Measurements from ENCODE around the gene CPA5. TPM values are rescaled to one million over a fixed set of nuclear protein-coding genes. Genes with fewer than 3 reads are reported as not detected.

Gene CPA5
- total RNA-seq, 2 donors from 2014 or later: not detected

DNA sequence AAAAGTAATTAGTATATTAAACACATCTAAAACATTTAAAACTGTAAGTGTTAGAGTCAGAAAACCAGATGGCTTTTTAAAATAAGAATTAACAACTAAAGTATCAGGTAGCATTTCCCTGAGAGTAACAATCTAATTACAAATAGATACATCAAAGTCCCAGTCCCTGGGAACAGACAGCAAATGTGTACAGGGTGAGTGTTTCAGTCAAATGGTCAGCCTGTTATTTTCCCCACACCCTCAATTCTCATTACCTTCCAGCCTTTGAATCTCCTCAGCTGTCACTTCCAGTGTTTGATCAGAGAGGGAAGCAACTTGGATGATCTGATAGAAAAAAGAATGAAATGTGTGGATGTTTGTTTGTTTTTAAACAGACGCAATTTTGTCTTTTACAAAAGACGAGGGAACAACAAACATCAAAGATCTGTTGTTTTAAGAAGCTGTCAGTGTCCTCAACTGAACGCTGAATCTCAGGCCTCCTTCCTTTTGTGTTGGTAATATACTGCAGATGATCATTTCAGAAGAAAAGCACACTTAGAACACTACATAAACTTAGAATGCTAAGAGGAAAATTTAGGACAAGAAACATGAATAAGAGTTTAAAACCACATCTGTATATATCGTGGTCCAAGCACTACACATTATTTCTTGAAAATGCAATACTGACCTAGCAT, 66.4 kb downstream of the CPA5 start:
- Mint-ChIP-seq H3K9me3 (no peaks in the 10 kb centered on the region), H3K27me3 (ENCODE audit: insufficient read depth) (no peaks in the 10 kb centered on the region), H3K36me3 (ENCODE audit: low read depth) (peaks cover 4% of the 10 kb centered on the region), H3K27ac (no peak overlapping the region), H3K4me1 (no peaks in the 10 kb centered on the region), H3K4me3 (no peak overlapping the region)
- Histone ChIP-seq H3K9ac (ENCODE audit: extremely low read depth, low read length, poor library complexity, severe bottlenecking) (no peak overlapping the region), H3K27me3 (ENCODE audit: control insufficient read depth, insufficient read depth, low read length, poor library complexity, severe bottlenecking) (no peaks in the 10 kb centered on the region), H3K9me3 (ENCODE audit: control insufficient read depth, low read length) (no peaks in the 10 kb centered on the region), H3K4me1 (ENCODE audit: control insufficient read depth, insufficient read depth, low read length) (no peaks in the 10 kb centered on the region), H3K27ac (ENCODE audit: low read depth, low read length) (no peak overlapping the region), H3K36me3 (ENCODE audit: control insufficient read depth, insufficient read depth, low read length) (no peaks in the 10 kb centered on the region), H3K4me3 (ENCODE audit: low read length) (no peak overlapping the region)
- TF ChIP-seq, protein P1, sequence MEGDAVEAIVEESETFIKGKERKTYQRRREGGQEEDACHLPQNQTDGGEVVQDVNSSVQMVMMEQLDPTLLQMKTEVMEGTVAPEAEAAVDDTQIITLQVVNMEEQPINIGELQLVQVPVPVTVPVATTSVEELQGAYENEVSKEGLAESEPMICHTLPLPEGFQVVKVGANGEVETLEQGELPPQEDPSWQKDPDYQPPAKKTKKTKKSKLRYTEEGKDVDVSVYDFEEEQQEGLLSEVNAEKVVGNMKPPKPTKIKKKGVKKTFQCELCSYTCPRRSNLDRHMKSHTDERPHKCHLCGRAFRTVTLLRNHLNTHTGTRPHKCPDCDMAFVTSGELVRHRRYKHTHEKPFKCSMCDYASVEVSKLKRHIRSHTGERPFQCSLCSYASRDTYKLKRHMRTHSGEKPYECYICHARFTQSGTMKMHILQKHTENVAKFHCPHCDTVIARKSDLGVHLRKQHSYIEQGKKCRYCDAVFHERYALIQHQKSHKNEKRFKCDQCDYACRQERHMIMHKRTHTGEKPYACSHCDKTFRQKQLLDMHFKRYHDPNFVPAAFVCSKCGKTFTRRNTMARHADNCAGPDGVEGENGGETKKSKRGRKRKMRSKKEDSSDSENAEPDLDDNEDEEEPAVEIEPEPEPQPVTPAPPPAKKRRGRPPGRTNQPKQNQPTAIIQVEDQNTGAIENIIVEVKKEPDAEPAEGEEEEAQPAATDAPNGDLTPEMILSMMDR (conservative IDR thresholded peaks at IDR 0.05): no peak
- WGBS, 2 experiments (ENCODE audit: insufficient coverage in 1 of 2, insufficient read length in 1 of 2): 80 to 88% methylated on average over 2 to 4 of the region's 4 CpGs
- no peak for DNase-seq

DNA sequence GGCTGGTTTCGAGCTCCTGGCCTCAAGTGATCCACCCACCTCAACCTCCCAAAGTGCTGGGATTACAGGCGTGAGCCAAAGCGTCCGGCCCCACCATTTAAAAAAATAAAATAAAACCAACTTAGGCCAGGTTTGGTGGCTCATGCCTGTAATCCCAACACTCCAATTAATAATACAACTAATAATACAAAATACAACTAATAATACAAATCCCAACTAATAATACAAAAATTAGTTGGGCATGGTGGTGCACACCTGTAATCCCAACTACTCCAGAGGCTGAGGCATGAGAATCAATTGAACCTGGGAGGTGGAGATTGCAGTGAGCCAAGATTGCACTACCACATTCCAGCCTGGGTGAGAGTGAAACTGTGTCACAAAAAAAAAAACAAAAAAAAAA, 68.6 kb downstream of the CPA5 start:
- Histone ChIP-seq H3K4me1 (ENCODE audit: control insufficient read depth, insufficient read depth, low read length) (no peaks in the 10 kb centered on the region), H3K27ac (ENCODE audit: low read depth, low read length) (no peak overlapping the region), H3K9ac (ENCODE audit: extremely low read depth, low read length, poor library complexity, severe bottlenecking) (no peak overlapping the region), H3K27me3 (ENCODE audit: control insufficient read depth, insufficient read depth, low read length, poor library complexity, severe bottlenecking) (no peaks in the 10 kb centered on the region), H3K4me3 (ENCODE audit: low read length) (no peak overlapping the region), H3K36me3 (ENCODE audit: control insufficient read depth, insufficient read depth, low read length) (no peaks in the 10 kb centered on the region), H3K9me3 (ENCODE audit: control insufficient read depth, low read length) (no peaks in the 10 kb centered on the region)
- H3K27me3 Mint-ChIP-seq (ENCODE audit: insufficient read depth): no peaks in the 10 kb centered on the region
- peaks cover 7% of the 10 kb centered on the region for H3K4me1 Mint-ChIP-seq
- TF ChIP-seq, protein P1 (conservative IDR thresholded peaks at IDR 0.05): no peak
- no peak overlapping the region for H3K4me3 Mint-ChIP-seq
- 87 to 95% methylated on average over 4 of the region's 4 CpGs for WGBS, 2 experiments (ENCODE audit: insufficient coverage in 1 of 2, insufficient read length in 1 of 2)
- no peaks in the 10 kb centered on the region for H3K9me3 Mint-ChIP-seq
- no peak overlapping the region for H3K27ac Mint-ChIP-seq
- H3K36me3 Mint-ChIP-seq (ENCODE audit: low read depth): peaks cover 4% of the 10 kb centered on the region
- no peak for DNase-seq

DNA sequence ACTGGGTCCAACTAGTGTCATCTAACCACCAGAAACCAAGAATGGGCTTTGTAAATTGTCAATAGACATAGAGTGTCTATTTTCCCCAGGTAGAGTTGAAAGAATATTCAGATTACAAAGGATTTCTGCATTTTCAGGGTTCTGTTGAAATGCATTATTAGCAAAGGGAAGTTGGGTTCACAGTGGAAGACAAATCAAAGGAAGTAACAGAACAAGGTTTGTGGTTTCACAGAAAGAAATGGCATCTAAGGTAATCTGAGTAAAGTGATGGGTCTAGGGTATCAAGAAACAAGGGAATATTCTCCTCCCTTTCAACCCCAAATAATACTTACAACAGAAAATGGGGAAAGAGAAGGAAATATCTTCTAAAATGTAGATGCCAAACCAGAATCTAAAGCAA, 70.4 kb downstream of the CPA5 start:
- Histone ChIP-seq H3K9ac (ENCODE audit: extremely low read depth, low read length, poor library complexity, severe bottlenecking) (no peak overlapping the region), H3K36me3 (ENCODE audit: control insufficient read depth, insufficient read depth, low read length) (no peaks in the 10 kb centered on the region), H3K4me3 (ENCODE audit: low read length) (no peak overlapping the region), H3K27me3 (ENCODE audit: control insufficient read depth, insufficient read depth, low read length, poor library complexity, severe bottlenecking) (no peaks in the 10 kb centered on the region), H3K4me1 (ENCODE audit: control insufficient read depth, insufficient read depth, low read length) (no peaks in the 10 kb centered on the region), H3K9me3 (ENCODE audit: control insufficient read depth, low read length) (no peaks in the 10 kb centered on the region), H3K27ac (ENCODE audit: low read depth, low read length) (no peak overlapping the region)
- TF ChIP-seq, protein P1 (conservative IDR thresholded peaks at IDR 0.05): no peak
- H3K9me3 Mint-ChIP-seq: no peaks in the 10 kb centered on the region
- no peak overlapping the region for H3K27ac Mint-ChIP-seq
- DNase-seq: no peak
- no peak overlapping the region for H3K4me3 Mint-ChIP-seq
- H3K27me3 Mint-ChIP-seq (ENCODE audit: insufficient read depth): no peaks in the 10 kb centered on the region
- peaks cover 2% of the 10 kb centered on the region for H3K36me3 Mint-ChIP-seq (ENCODE audit: low read depth)
- H3K4me1 Mint-ChIP-seq: peaks cover 17% of the 10 kb centered on the region

Measured in endodermal cell (in vitro differentiated cells).